IPS-18c (cell line): ENCODE data around the gene SELENOP.

ENCODE experiments used
- H3K4me3 ChIP-seq: 2 replicates; pipeline ENCODE4 v1.7.0; 2013; ENCODE audit warnings: low read depth, mild to moderate bottlenecking, low read length, moderate library complexity; ENCODE audit not compliant: insufficient read depth
- H3K9me3 ChIP-seq: one replicate; pipeline ENCODE4 v1.6.1; 2013; ENCODE audit warnings: mild to moderate bottlenecking, low read length, moderate library complexity; ENCODE audit not compliant: control insufficient read depth, insufficient read depth

The SELENOP gene

GRCh38 chr5:42770003-42770402 is 41.7 kb downstream of the SELENOP start:
- Histone ChIP-seq H3K9me3 (no peaks in the 10 kb centered on the region), H3K4me3 (no peak overlapping the region)

GRCh38 chr5:42768106-42768504 is 43.6 kb downstream of the SELENOP start:
- Histone ChIP-seq H3K9me3 (no peaks in the 10 kb centered on the region), H3K4me3 (no peak overlapping the region)

- no peaks in the 10 kb centered on the region for H3K9me3 ChIP-seq
- H3K4me3 ChIP-seq: no peak overlapping the region
Measured at GRCh38 chr5:42767491-42768105, 44.1 kb downstream of the SELENOP start.

GRCh38 chr5:42761791-42762190 is 49.9 kb downstream of the SELENOP start:
- Histone ChIP-seq H3K9me3 (no peaks in the 10 kb centered on the region), H3K4me3 (no peak overlapping the region)

GRCh38 chr5:42760426-42760825 is 51.3 kb downstream of the SELENOP start:
- Histone ChIP-seq H3K9me3 (no peaks in the 10 kb centered on the region), H3K4me3 (no peak overlapping the region)

- no peaks in the 10 kb centered on the region for H3K9me3 ChIP-seq
- no peak overlapping the region for H3K4me3 ChIP-seq
Measured at GRCh38 chr5:42759456-42759855, 52.2 kb downstream of the SELENOP start.

- Histone ChIP-seq H3K4me3 (peak within 1 kb of the TSS; percentile 53), H3K9me3 (no peaks in the 10 kb centered on the region)
Measured at GRCh38 chr5:42756606-42757601, 54.8 kb downstream of the SELENOP start, which contains the start of gene CCDC152. CCDC152 (plus strand) TSS chr5:42756818; CDS start chr5:42759122, 2,304 bp downstream.

GRCh38 chr5:42753099-42753498 is 58.6 kb downstream of the SELENOP start:
- no peak overlapping the region for H3K4me3 ChIP-seq
- H3K9me3 ChIP-seq: no peaks in the 10 kb centered on the region

- H3K9me3 ChIP-seq: no peaks in the 10 kb centered on the region
- no peak overlapping the region for H3K4me3 ChIP-seq
Measured at GRCh38 chr5:42751044-42751443, 60.6 kb downstream of the SELENOP start.

GRCh38 chr5:42750507-42750906 is 61.2 kb downstream of the SELENOP start:
- Histone ChIP-seq H3K9me3 (no peaks in the 10 kb centered on the region), H3K4me3 (no peak overlapping the region)
